Natural killer cell (primary cell): ENCODE measurements around the gene KCNC1. TPM values are rescaled to one million over a fixed set of nuclear protein-coding genes. Genes with fewer than 3 reads are reported as not detected.

Experiments used
- ATAC-seq, 3 donors: fragments of 150-1000 bp in 2 of 3; fragments of 200-7000 bp in 1 of 3; cut with Tn5 transposase; 1 replicate in 1 of 3; 2 replicates in 2 of 3; pipeline ENCODE4 v1.10.0; 2021; ENCODE audit warnings: mild to moderate bottlenecking in 2 of 3, moderate library complexity in 2 of 3
- DNase-seq, 2 donors: peaks; one replicate each; pipeline versions ENCODE4 v3.0.0 to v3.0.0-alpha.2; 2013 to 2021; ENCODE audit warnings: mixed read lengths in 1 of 2
- H3K27ac ChIP-seq: one replicate; pipeline ENCODE4 v1.5.1; 2013; ENCODE audit warnings: mild to moderate bottlenecking, low read length
- H3K27me3 ChIP-seq: one replicate; pipeline ENCODE4 v1.6.1; 2013; ENCODE audit warnings: low read length; ENCODE audit not compliant: control insufficient read depth, insufficient read depth
- H3K36me3 ChIP-seq: one replicate; pipeline ENCODE4 v1.6.1; 2013; ENCODE audit warnings: low read length; ENCODE audit not compliant: control insufficient read depth, insufficient read depth
- H3K4me1 ChIP-seq: one replicate; pipeline ENCODE4 v1.6.1; 2013; ENCODE audit warnings: low read length; ENCODE audit not compliant: control insufficient read depth, insufficient read depth
- H3K4me3 ChIP-seq: one replicate; pipeline ENCODE4 v1.5.1; 2013; ENCODE audit warnings: low read length
- H3K9me3 ChIP-seq: one replicate; pipeline ENCODE4 v1.6.1; 2013; ENCODE audit warnings: low read length; ENCODE audit not compliant: control insufficient read depth, insufficient read depth
- H3K27ac Mint-ChIP-seq, 2 donors: one replicate each; pipeline ENCODE4 v1.8.0; 2022; ENCODE audit warnings: mild to moderate bottlenecking in 2 of 2, mixed read lengths in 2 of 2, moderate library complexity in 1 of 2
- H3K27me3 Mint-ChIP-seq, 2 donors: one replicate each; pipeline ENCODE4 v1.8.0; 2022; ENCODE audit warnings: low read depth in 2 of 2, mixed read lengths in 2 of 2
- H3K36me3 Mint-ChIP-seq: one replicate; pipeline ENCODE4 v1.8.0; 2022; ENCODE audit warnings: mixed read lengths
- H3K4me1 Mint-ChIP-seq, 2 donors: one replicate each; pipeline ENCODE4 v1.8.0; 2022; ENCODE audit warnings: mixed read lengths in 2 of 2
- H3K4me3 Mint-ChIP-seq: one replicate; pipeline ENCODE4 v1.8.0; 2022; ENCODE audit warnings: mild to moderate bottlenecking, moderate library complexity, mixed read lengths
- H3K9me3 Mint-ChIP-seq, 2 donors: one replicate each; pipeline ENCODE4 v1.8.0; 2022; ENCODE audit warnings: mixed read lengths in 2 of 2
- CTCF ChIP-seq: fragments of 200-600 bp; IDR thresholded peaks from one replicate; pipeline ENCODE4 v1.8.0; 2022; ENCODE audit warnings: antibody characterized with exemption
- WGBS: methylation state at CpG from one replicate; pipeline ENCODE4 v1.1.7; 2013; ENCODE audit warnings: missing lambda C conversion rate; ENCODE audit not compliant: insufficient coverage; 5-methylcytosine and 5-hydroxymethylcytosine counted together
- intact Hi-C: fragments of 100-400 bp; cut with micrococcal nuclease; formaldehyde crosslinking; loops from one replicate; pipeline ENCODE4 v1.14.2; 2022
- total RNA-seq, 4 donors: library from RNA; stranded (reverse); fragments of 120-200 nt in 1 of 4; gene quantifications; one replicate each; pipeline versions ENCODE4 v1.2.3 to v1.2.4, GENCODE V29; 2013 to 2022

The KCNC1 gene
- total RNA-seq, 3 donors from 2014 or later (not counting 1 experiment from before 2014, with no cell fraction given), result not detected

- no peaks in the 10 kb centered on the region for H3K36me3 ChIP-seq
- intact Hi-C loops, result no loop called here
- no peak for TF ChIP-seq CTCF
- ATAC-seq, result no peak
- no peaks in the 10 kb centered on the region for H3K9me3 Mint-ChIP-seq
- H3K9me3 ChIP-seq, result no peaks in the 10 kb centered on the region
- no peak overlapping the region for H3K27ac Mint-ChIP-seq
- H3K4me1 Mint-ChIP-seq, result peaks cover 0 to 5% of the 10 kb centered on the region in 2 donors
- H3K4me1 ChIP-seq, result no peaks in the 10 kb centered on the region
- H3K27ac ChIP-seq, result no peak overlapping the region
- H3K4me3 ChIP-seq, result no peak overlapping the region
- 60% methylated on average over 2 of the region's 2 CpGs for whole genome bisulfite sequencing
- no peaks in the 10 kb centered on the region for H3K36me3 Mint-ChIP-seq
- H3K27me3 ChIP-seq, result peaks cover 4% of the 10 kb centered on the region
- H3K4me3 Mint-ChIP-seq, result no peak overlapping the region
- H3K27me3 Mint-ChIP-seq, result peaks cover 38 to 44% of the 10 kb centered on the region in 2 donors
- DNase-seq, result no peak
Measured at GRCh38 chr11:17691550-17691949, 43.0 kb upstream of the KCNC1 start.

GRCh38 chr11:17691976-17692375, 42.6 kb upstream of the KCNC1 start:
- H3K9me3 Mint-ChIP-seq, result no peaks in the 10 kb centered on the region
- ATAC-seq, result no peak
- TF ChIP-seq CTCF, result no peak
- no peaks in the 10 kb centered on the region for H3K36me3 Mint-ChIP-seq
- Histone ChIP-seq H3K36me3 (no peaks in the 10 kb centered on the region), H3K27me3 (peaks cover 6% of the 10 kb centered on the region), H3K4me3 (no peak overlapping the region), H3K4me1 (no peaks in the 10 kb centered on the region), H3K9me3 (no peaks in the 10 kb centered on the region), H3K27ac (no peak overlapping the region)
- 59% methylated on average over 10 of the region's 10 CpGs for WGBS
- H3K27me3 Mint-ChIP-seq, result peaks cover 42 to 44% of the 10 kb centered on the region in 2 donors
- no peak overlapping the region for H3K4me3 Mint-ChIP-seq
- H3K4me1 Mint-ChIP-seq, result peaks cover 0 to 5% of the 10 kb centered on the region in 2 donors
- DNase-seq, result no peak
- no peak overlapping the region for H3K27ac Mint-ChIP-seq
- intact Hi-C loops, result no loop called here

- Histone ChIP-seq H3K27me3 (peaks cover 6% of the 10 kb centered on the region), H3K27ac (no peak overlapping the region), H3K4me1 (no peaks in the 10 kb centered on the region), H3K36me3 (no peaks in the 10 kb centered on the region), H3K4me3 (no peak overlapping the region), H3K9me3 (no peaks in the 10 kb centered on the region)
- H3K27me3 Mint-ChIP-seq, result peaks cover 44 to 46% of the 10 kb centered on the region in 2 donors
- 65% methylated on average over 5 of the region's 7 CpGs for WGBS
- DNase-seq (no peak), ATAC-seq (no peak)
- H3K4me1 Mint-ChIP-seq, result peaks cover 0 to 5% of the 10 kb centered on the region in 2 donors
- H3K4me3 Mint-ChIP-seq, result no peak overlapping the region
- no peak for TF ChIP-seq CTCF
- H3K9me3 Mint-ChIP-seq, result no peaks in the 10 kb centered on the region
- no peaks in the 10 kb centered on the region for H3K36me3 Mint-ChIP-seq
- H3K27ac Mint-ChIP-seq, result no peak overlapping the region
- intact Hi-C loops, result no loop called here
Measured at GRCh38 chr11:17692931-17693330, 41.6 kb upstream of the KCNC1 start.

- DNase-seq, result no peak
- 71% methylated on average over 4 of the region's 4 CpGs for WGBS
- H3K4me1 Mint-ChIP-seq, result peaks cover 0 to 5% of the 10 kb centered on the region in 2 donors
Measured at GRCh38 chr11:17693531-17693930, 41.0 kb upstream of the KCNC1 start.

More at GRCh38 chr11:17693531-17693930, 41.0 kb upstream of the KCNC1 start:
- Mint-ChIP-seq H3K27me3 (peaks cover 44 to 52% of the 10 kb centered on the region in 2 donors), H3K36me3 (no peaks in the 10 kb centered on the region), H3K9me3 (no peaks in the 10 kb centered on the region), H3K4me3 (no peak overlapping the region), H3K27ac (no peak overlapping the region)
- Histone ChIP-seq H3K27me3 (peaks cover 6% of the 10 kb centered on the region), H3K27ac (no peak overlapping the region), H3K36me3 (no peaks in the 10 kb centered on the region), H3K9me3 (no peaks in the 10 kb centered on the region), H3K4me3 (no peak overlapping the region), H3K4me1 (no peaks in the 10 kb centered on the region)
- ATAC-seq, result no peak
- intact Hi-C loops, result no loop called here
- no peak for TF ChIP-seq CTCF
